ENCODE data around the gene PDAP1. TPM values are rescaled to one million over a fixed set of nuclear protein-coding genes. Genes with fewer than 3 reads are reported as not detected.

PDAP1 gene
- total and polyA plus RNA-seq, 9 of the 15 experiments (the other 6 are each of a cell fraction or from before 2014, with no cell fraction given), result 10.2 to 315 (median 129) TPM

DNA sequence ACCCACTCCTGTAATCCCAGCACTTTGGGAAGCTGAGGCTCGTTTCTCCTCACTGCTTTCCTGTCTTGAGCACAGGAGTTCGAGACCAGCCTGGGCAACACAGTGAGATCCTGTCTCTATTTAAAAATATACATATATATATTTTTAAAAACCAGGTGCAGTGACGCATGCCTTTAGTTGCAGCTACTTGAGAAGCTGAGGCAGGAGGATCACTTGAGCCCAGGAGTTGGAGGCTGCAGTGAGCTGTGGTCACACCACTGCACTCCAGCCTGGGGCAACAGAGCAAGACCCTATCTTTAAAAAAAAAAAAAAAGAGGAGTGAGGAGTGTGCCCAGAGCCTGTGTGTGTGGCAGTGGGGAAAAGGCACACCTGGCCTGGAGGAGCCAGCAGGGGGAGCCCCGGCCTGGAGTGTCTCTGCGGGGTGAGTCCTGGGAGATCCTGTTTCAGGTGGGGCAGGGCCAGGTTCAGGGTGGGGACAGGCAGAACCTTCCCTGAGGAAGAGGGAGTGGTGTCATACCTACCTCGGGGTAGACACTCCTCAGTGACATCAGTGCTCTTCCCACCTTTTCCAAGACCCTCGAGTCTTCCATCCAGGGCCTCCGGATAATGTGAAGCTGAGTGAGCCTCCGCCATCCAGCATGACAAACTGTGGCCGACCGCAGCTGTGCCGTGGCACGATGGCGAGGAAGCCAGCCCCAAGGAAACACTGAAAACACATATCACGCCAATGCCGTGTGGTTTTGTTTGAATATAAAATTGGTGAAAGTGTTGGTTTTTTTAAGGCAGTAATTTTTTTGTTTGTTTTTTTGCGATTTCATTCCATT lies 42.9 kb downstream of the PDAP1 start (continued):
- TF ChIP-seq, protein P1, sequence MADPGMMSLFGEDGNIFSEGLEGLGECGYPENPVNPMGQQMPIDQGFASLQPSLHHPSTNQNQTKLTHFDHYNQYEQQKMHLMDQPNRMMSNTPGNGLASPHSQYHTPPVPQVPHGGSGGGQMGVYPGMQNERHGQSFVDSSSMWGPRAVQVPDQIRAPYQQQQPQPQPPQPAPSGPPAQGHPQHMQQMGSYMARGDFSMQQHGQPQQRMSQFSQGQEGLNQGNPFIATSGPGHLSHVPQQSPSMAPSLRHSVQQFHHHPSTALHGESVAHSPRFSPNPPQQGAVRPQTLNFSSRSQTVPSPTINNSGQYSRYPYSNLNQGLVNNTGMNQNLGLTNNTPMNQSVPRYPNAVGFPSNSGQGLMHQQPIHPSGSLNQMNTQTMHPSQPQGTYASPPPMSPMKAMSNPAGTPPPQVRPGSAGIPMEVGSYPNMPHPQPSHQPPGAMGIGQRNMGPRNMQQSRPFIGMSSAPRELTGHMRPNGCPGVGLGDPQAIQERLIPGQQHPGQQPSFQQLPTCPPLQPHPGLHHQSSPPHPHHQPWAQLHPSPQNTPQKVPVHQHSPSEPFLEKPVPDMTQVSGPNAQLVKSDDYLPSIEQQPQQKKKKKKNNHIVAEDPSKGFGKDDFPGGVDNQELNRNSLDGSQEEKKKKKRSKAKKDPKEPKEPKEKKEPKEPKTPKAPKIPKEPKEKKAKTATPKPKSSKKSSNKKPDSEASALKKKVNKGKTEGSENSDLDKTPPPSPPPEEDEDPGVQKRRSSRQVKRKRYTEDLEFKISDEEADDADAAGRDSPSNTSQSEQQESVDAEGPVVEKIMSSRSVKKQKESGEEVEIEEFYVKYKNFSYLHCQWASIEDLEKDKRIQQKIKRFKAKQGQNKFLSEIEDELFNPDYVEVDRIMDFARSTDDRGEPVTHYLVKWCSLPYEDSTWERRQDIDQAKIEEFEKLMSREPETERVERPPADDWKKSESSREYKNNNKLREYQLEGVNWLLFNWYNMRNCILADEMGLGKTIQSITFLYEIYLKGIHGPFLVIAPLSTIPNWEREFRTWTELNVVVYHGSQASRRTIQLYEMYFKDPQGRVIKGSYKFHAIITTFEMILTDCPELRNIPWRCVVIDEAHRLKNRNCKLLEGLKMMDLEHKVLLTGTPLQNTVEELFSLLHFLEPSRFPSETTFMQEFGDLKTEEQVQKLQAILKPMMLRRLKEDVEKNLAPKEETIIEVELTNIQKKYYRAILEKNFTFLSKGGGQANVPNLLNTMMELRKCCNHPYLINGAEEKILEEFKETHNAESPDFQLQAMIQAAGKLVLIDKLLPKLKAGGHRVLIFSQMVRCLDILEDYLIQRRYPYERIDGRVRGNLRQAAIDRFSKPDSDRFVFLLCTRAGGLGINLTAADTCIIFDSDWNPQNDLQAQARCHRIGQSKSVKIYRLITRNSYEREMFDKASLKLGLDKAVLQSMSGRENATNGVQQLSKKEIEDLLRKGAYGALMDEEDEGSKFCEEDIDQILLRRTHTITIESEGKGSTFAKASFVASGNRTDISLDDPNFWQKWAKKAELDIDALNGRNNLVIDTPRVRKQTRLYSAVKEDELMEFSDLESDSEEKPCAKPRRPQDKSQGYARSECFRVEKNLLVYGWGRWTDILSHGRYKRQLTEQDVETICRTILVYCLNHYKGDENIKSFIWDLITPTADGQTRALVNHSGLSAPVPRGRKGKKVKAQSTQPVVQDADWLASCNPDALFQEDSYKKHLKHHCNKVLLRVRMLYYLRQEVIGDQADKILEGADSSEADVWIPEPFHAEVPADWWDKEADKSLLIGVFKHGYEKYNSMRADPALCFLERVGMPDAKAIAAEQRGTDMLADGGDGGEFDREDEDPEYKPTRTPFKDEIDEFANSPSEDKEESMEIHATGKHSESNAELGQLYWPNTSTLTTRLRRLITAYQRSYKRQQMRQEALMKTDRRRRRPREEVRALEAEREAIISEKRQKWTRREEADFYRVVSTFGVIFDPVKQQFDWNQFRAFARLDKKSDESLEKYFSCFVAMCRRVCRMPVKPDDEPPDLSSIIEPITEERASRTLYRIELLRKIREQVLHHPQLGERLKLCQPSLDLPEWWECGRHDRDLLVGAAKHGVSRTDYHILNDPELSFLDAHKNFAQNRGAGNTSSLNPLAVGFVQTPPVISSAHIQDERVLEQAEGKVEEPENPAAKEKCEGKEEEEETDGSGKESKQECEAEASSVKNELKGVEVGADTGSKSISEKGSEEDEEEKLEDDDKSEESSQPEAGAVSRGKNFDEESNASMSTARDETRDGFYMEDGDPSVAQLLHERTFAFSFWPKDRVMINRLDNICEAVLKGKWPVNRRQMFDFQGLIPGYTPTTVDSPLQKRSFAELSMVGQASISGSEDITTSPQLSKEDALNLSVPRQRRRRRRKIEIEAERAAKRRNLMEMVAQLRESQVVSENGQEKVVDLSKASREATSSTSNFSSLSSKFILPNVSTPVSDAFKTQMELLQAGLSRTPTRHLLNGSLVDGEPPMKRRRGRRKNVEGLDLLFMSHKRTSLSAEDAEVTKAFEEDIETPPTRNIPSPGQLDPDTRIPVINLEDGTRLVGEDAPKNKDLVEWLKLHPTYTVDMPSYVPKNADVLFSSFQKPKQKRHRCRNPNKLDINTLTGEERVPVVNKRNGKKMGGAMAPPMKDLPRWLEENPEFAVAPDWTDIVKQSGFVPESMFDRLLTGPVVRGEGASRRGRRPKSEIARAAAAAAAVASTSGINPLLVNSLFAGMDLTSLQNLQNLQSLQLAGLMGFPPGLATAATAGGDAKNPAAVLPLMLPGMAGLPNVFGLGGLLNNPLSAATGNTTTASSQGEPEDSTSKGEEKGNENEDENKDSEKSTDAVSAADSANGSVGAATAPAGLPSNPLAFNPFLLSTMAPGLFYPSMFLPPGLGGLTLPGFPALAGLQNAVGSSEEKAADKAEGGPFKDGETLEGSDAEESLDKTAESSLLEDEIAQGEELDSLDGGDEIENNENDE (IDR thresholded peaks at IDR 0.05; ENCODE audit: low read depth, low read length), result no peak
- no peak for TF ChIP-seq XRCC4 (IDR thresholded peaks at IDR 0.05; ENCODE audit: extremely low read depth, insufficient read depth, insufficient read length)
- 0 out of 2 replicates have a peak, but pooled peaks have one; percentile 37 for TF ChIP-seq CC2D1A (IDR thresholded peaks at IDR 0.05)
- TF ChIP-seq ZNF507 (tag; conservative IDR thresholded peaks at IDR 0.05), result no peak
- peak in 1 of 2 experiments; percentile 8; a peak in 1 of 4 replicates for TF ChIP-seq SIX5 (IDR thresholded peaks at IDR 0.05; ENCODE audit: borderline replicate concordance in 1 of 2, insufficient read depth in 1 of 2, low read depth in 1 of 2, low read length in 2 of 2)
- TF ChIP-seq BMI1 (IDR thresholded peaks at IDR 0.05; ENCODE audit: low read length), result no peak
- TF ChIP-seq, protein P2, sequence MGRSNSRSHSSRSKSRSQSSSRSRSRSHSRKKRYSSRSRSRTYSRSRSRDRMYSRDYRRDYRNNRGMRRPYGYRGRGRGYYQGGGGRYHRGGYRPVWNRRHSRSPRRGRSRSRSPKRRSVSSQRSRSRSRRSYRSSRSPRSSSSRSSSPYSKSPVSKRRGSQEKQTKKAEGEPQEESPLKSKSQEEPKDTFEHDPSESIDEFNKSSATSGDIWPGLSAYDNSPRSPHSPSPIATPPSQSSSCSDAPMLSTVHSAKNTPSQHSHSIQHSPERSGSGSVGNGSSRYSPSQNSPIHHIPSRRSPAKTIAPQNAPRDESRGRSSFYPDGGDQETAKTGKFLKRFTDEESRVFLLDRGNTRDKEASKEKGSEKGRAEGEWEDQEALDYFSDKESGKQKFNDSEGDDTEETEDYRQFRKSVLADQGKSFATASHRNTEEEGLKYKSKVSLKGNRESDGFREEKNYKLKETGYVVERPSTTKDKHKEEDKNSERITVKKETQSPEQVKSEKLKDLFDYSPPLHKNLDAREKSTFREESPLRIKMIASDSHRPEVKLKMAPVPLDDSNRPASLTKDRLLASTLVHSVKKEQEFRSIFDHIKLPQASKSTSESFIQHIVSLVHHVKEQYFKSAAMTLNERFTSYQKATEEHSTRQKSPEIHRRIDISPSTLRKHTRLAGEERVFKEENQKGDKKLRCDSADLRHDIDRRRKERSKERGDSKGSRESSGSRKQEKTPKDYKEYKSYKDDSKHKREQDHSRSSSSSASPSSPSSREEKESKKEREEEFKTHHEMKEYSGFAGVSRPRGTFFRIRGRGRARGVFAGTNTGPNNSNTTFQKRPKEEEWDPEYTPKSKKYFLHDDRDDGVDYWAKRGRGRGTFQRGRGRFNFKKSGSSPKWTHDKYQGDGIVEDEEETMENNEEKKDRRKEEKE (IDR thresholded peaks at IDR 0.05; ENCODE audit: borderline replicate concordance in 1 of 2, control insufficient read depth in 1 of 2, low read depth in 2 of 2, low read length in 1 of 2), result no peak
- TF ChIP-seq ZNF695 (CRISPR knock-in tag; IDR thresholded peaks at IDR 0.05), result no peak
- TF ChIP-seq COPS2 (conservative IDR thresholded peaks at IDR 0.05), result no peak
- TF ChIP-seq ZNF24 (IDR thresholded peaks at IDR 0.05), result no peak
- peak; percentile 42; the same call in 1 of the 2 replicates for TF ChIP-seq ZNF121 (CRISPR knock-in tag; conservative IDR thresholded peaks at IDR 0.05)

Measured in K562 (cell line).